A673 (cell line): ENCODE measurements around the gene C12orf42. TPM values are rescaled to one million over a fixed set of nuclear protein-coding genes. Genes with fewer than 3 reads are reported as not detected.

Experiments
- BruUV-seq: library from RNA; stranded (reverse); fragments of 400-500 nt; replicated peaks from 2 replicates; lab custom pipeline; 2021; lab: Mats Ljungman, UMichigan
- CTCF ChIA-PET: fragments of 300-600 bp; sonication (Branson Sonifier 250); formaldehyde crosslinking; loops from one replicate; lab custom pipeline; 2022; ENCODE audit warnings: antibody characterized with exemption; lab: Charles Lee
- POLR2A ChIA-PET: fragments of 300-600 bp; sonication (Branson Sonifier 250); formaldehyde crosslinking; loops from one replicate; lab custom pipeline; 2022; ENCODE audit warnings: antibody characterized with exemption; ENCODE audit not compliant: low non-redundant PET; lab: Charles Lee
- DNase-seq: peaks from one replicate; pipeline ENCODE4 v3.0.0-alpha.2; 2015; ENCODE audit warnings: low spot score
- H3K27ac ChIP-seq: fragments of 200-600 bp; sonication (generic); 2 replicates; pipeline ENCODE4 v1.5.1; 2016; ENCODE audit warnings: mixed run types, low read depth, mild to moderate bottlenecking, mixed read lengths, antibody characterized with exemption, low read length; ENCODE audit not compliant: poor library complexity, severe bottlenecking
- H3K27me3 ChIP-seq: fragments of 200-600 bp; sonication (generic); replicated peaks from 2 replicates; pipeline ENCODE4 v1.6.1; 2017; ENCODE audit warnings: mixed run types, low read depth, mild to moderate bottlenecking, mixed read lengths, antibody characterized with exemption, low read length; ENCODE audit not compliant: insufficient read depth, poor library complexity
- H3K36me3 ChIP-seq: fragments of 200-600 bp; sonication (generic); 2 replicates; pipeline ENCODE4 v1.6.1; 2016; ENCODE audit warnings: mixed run types, mild to moderate bottlenecking, mixed read lengths, antibody characterized with exemption, low read length; ENCODE audit not compliant: insufficient read depth, poor library complexity, severe bottlenecking
- H3K4me1 ChIP-seq: fragments of 200-600 bp; sonication (generic); 2 replicates; pipeline ENCODE4 v1.6.1; 2017; ENCODE audit warnings: mixed run types, mild to moderate bottlenecking, mixed read lengths, antibody characterized with exemption, low read length; ENCODE audit not compliant: insufficient read depth, poor library complexity, severe bottlenecking
- H3K4me3 ChIP-seq: fragments of 200-600 bp; sonication (generic); 2 replicates; pipeline ENCODE4 v1.5.1; 2016; ENCODE audit warnings: low read depth, mixed run types, mild to moderate bottlenecking, mixed read lengths, low read length; ENCODE audit not compliant: poor library complexity, severe bottlenecking
- H3K9me3 ChIP-seq: fragments of 200-600 bp; sonication (generic); 2 replicates; pipeline ENCODE4 v1.6.1; 2016; ENCODE audit warnings: mixed run types, low read depth, mild to moderate bottlenecking, mixed read lengths, antibody characterized with exemption, low read length; ENCODE audit not compliant: poor library complexity, severe bottlenecking
- CTCF ChIP-seq: fragments of 300-800, 200-600 bp; sonication (generic); conservative IDR thresholded peaks from 2 replicates; pipeline ENCODE4 v1.5.1; 2017; ENCODE audit warnings: low read depth, mild to moderate bottlenecking, antibody characterized with exemption, low read length, moderate library complexity, mixed read lengths
- EZH2 ChIP-seq: fragments of 200-600 bp; sonication (generic); IDR thresholded peaks from 2 replicates; pipeline ENCODE4 v1.6.1; 2017; ENCODE audit warnings: borderline replicate concordance, low read depth, mild to moderate bottlenecking, mixed read lengths, antibody characterized with exemption, low read length; ENCODE audit not compliant: poor library complexity, severe bottlenecking
- intact Hi-C: fragments of 100-400 bp; cut with micrococcal nuclease; formaldehyde crosslinking; loops from one replicate; pipeline ENCODE4 v1.10.0; 2022; ENCODE audit not compliant: unreplicated experiment
- total RNA-seq: library from RNA; stranded (reverse); gene quantifications from 2 replicates; pipeline ENCODE4 v1.2.3, GENCODE V29; 2021

Gene C12orf42
- total RNA-seq, 1 experiment from 2014 or later = not detected

GRCh38 chr12:103334466-103334865 is 161.3 kb downstream of the C12orf42 start:
- ChIA-PET POLR2A (no interaction called here), CTCF (no interaction called here)
- no peak for TF ChIP-seq CTCF
- TF ChIP-seq EZH2 = no peak
- intact Hi-C loops = no loop called here
- no peak for DNase-seq
- Histone ChIP-seq H3K4me3 (no peak overlapping the region), H3K4me1 (no peaks in the 10 kb centered on the region), H3K9me3 (no peaks in the 10 kb centered on the region), H3K36me3 (no peaks in the 10 kb centered on the region), H3K27me3 (peaks cover 19% of the 10 kb centered on the region), H3K27ac (no peak overlapping the region)
- no TSS peak for BruUV-seq

GRCh38 chr12:103333676-103334075 is 162.1 kb downstream of the C12orf42 start:
- no TSS peak for BruUV-seq
- H3K9me3 ChIP-seq = no peaks in the 10 kb centered on the region
- no peaks in the 10 kb centered on the region for H3K4me1 ChIP-seq
- POLR2A ChIA-PET = no interaction called here
- H3K27ac ChIP-seq = no peak overlapping the region
- no peak for TF ChIP-seq CTCF
- no peak for TF ChIP-seq EZH2
- DNase-seq = no peak
- H3K4me3 ChIP-seq = no peak overlapping the region
- CTCF ChIA-PET = no interaction called here
- H3K27me3 ChIP-seq = peaks cover 19% of the 10 kb centered on the region
- intact Hi-C loops = no loop called here
- H3K36me3 ChIP-seq = no peaks in the 10 kb centered on the region

- no peak overlapping the region for H3K27ac ChIP-seq
- intact Hi-C loops = no loop called here
- H3K36me3 ChIP-seq = no peaks in the 10 kb centered on the region
- H3K27me3 ChIP-seq = peaks cover 9% of the 10 kb centered on the region
- no peaks in the 10 kb centered on the region for H3K9me3 ChIP-seq
- ChIA-PET POLR2A (no interaction called here), CTCF (no interaction called here)
- DNase-seq = no peak
- BruUV-seq = no TSS peak
- no peaks in the 10 kb centered on the region for H3K4me1 ChIP-seq
- no peak for TF ChIP-seq CTCF
- TF ChIP-seq EZH2 = no peak
- no peak overlapping the region for H3K4me3 ChIP-seq
These were observed 164.1 kb downstream of the C12orf42 start for GRCh38 chr12:103331643-103332042.
